Stimulated activated CD4-positive, alpha-beta T cell treated with anti-CD3 and anti-CD28 coated beads, Interleukin-12 subunit alpha, Interleukin-12 subunit beta, amount 100 ng/mL, for 4 hours (primary cell): ENCODE measurements around the gene CECR2.
"Not testable (repeated sequence)": the region's sequence is repeated elsewhere in the genome, so short reads cannot be mapped to it uniquely, and the experiment has no call there.

Experiments used
- DNase-seq: peaks from one replicate; pipeline ENCODE4 v3.0.0-alpha.2; 2020

CECR2 gene

DNA sequence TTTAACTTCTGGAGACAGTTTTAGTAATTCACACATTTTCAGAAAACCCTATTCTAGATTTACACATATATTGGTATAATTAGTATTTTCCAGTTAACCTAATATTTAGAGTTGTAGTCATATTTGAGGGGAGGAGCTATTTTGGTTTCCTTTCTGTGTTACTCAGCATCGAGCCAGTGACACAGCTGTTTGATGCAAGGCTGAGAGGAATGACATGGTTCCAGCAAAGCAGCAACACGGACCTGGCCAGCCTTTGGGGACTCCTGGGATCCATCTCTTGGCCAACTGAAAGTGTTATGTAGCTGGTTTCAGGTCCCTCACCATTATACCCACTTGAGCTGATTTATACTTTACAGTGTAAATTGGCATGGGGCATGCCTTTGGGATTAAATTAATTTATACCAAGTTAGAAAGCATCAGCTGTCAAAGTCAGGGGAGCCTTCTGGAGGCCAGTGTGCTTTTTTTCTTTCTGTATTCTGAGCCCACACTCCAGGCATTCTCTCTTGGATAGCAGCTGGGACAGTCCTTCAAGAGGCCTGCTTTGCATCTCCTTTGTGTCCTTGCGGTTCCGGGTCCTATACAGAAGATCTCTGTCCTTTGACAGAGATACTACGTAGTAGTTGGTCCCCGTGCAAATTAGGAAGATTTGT, 102.8 kb downstream of the CECR2 start:
- peak; percentile 1 for DNase-seq

DNA sequence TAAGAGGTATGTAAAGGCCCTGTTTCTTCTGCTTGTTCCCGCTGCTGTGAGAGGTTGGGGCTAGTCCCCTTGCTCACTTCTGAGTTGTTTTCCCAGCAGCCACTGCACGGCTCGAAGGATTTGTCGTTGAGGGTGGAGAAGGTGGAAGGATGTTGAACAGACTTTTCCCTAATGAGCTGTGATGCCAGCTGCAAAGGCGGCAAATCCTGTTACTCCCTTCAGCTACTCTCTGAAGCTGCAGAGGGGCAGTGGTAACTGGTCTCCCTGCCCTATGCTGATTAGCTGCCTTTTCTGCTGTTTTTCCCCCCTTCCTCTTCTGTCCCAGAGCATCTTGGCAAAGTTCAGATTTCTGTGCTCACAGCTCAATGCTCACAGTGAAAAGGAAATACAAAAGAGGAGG, 103.7 kb downstream of the CECR2 start:
- DNase-seq, result no peak

DNA sequence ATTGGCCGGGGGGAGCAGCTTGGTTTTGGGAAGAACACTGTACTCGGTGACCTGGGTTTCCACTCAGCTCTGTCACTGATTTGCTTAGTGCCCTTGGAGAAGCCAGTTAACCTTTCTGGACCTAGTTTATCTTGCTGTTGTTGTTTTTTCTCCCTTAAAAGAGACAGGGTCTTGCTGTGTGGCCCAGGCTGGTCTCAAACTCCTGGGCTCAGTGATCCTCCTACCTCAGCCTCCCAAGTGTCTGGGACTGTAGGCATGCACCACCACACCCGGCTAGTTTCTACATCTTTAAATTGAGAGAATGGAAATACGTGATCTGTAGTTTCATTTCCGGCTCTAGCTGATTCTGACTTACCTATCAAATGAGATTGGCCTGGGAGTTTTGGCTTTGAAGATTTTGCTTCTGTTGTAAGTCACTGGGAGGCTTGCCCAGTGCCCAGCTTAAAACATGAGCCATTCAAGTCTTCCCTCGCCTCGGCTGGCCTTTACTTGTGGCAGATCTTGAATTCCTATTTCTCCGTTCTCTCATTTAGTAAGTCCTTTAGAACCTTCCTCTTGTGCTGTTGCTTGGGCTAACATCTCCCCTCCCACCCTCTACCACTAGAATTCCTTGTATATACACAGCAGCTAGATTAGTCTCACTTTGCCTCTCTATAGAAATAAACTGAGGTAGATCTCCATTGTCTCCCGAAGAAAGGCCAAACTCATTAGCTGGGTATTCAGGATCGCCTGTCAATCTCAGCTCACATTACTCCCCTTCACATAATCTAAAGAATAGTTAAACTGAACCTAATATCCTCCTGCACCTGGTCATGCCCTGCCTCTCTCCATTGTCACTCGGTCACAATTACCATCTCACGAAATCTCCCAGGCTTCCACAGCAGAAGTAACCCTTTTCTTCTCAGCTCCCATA, 106.3 kb downstream of the CECR2 start:
- DNase-seq, result no peak

DNA sequence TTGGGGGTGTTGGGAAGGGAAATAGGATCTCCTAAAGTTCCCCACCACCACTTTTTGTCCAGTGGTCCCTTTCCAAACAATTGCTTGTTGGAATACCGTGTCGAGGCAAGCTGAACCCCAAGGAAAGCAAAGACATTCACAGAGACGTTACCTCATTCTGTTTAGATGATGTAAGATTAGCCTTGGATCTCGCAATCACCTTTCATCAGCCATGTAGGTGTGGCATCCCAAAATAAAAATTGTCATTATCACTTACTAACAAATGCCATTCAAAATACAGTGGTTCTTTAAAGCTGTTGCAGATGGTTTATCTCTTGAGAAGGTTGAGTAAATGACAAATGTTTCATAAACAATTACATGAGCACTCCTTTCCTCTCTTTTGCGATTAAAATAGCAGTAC, 107.6 kb downstream of the CECR2 start:
- no peak for DNase-seq

DNA sequence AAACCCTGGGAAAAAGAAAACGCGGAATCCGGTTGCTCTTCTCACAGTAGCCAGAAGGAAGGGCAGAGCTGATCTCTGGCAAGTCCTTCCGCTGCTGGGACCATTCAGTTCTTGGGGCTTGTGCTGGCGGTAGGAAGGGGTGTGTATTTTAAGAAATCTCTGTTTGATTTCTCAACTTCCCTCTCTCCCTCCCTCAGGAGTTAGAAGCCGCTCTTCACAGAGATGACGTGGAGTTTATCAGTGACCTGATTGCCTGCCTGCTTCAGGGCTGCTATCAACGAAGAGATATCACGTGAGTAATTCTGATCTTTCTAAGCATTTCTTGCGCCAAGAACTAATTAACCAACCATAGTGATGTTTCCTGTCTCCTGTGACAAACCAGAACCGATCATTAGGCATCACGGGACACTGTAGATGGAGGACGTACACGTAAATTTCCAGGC, 108.2 kb downstream of the CECR2 start:
- no peak for DNase-seq

DNA sequence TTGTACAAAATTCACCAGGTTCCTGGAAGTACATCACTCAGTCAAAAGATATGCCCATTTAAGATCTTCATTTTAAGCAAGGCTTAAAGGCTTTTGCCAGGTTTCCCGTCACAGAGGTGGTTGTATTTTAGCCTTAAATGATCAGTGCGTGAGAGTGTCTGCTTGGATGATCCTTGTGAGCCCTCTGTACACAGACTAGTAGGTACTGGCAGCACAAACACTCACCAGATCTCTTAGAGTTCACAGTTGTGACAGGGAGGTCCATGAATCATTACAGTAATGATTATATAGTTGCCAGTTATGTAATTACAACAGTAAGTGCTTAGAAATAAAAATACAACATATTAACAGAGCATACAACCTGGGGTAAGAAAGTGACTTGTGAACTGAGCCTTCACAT, 109.9 kb downstream of the CECR2 start:
- DNase-seq, result no peak

DNA sequence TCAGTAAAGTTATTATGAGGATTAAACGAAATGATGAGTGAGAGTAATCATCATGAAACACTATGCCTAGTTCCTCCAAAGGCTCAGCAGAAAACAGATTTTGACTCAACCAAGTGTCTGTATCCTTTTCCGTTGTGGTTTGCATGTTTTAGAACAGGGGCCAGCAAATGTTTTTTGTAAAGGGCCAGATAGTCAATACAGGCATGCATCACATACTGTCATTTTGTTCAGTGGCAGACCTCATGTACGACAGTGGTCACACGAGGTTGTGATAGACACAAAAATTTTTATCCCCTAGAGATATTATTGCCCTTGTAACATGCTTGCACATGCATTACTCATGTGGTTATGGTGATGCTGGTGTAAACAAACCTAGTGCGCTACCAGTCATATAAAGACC, 112.2 kb downstream of the CECR2 start:
- no peak for DNase-seq

DNA sequence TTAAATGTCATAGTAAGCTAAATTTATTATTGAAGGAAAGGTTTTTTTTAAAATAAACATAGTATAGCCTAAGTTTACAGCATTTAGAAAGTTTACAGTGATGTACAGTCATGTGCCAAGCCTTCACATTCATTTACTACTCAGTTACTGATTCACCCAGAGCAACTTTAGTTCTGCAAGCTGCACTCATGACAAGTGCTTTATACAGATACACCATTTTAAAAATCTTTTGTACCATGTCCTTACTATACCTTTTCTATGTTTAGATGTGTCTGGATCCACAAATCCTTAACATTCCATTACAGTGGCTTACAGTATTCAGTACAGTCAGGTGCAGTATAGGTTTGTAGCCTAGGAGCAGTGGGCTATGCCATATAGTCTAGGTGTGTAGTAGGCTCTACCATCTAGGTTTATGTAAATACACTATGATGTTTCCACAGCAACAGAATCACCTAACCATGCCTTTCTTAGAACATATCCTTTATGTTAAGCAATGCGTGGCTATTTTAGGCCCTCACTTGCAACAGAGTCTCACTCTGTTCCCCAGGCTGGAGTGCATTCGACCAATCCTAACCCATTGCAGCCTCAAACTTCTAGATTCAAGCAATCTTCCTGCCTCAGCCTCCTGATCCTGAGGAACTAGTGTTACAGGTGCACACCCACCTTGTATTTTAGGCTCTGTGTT, 114.6 kb downstream of the CECR2 start:
- no peak for DNase-seq

DNA sequence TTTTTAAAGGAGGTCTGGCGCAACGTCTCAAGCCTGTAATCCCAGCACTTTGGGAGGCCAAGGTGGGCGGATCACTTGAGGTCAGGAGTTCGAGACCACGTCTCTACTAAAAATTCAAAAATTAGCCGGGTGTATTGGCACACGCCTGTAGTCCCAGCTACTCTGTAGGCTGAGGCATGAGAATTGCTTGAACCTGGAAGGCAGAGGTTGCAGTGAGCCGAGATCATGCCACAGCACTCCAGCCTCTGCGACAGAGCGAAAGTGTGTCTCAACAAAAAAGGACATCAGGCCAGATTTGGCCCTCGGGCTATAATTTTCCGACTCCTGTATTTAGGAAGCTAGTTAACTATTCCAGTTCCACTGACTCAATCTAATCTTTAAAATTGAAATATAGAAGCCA, 115.3 kb downstream of the CECR2 start:
- no peak for DNase-seq

DNA sequence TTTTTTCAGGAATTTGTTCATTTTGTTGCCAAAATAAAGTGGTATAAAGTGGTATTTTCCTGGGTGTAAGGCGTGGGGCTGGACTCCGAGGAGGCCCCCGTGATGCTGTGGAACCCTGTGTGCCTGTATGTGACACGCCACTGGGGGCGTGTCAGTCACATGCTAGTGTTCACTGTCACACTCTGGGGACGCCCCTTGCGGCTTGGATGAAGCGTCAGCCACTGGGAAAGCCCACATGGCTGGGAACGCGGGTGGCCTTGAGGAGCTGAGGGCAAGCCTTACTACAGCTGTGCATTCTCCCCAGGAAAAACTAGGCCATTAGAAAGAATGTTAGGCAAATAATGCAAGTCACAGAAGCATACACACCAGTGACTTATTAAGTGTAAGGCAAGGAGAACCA, 117.1 kb downstream of the CECR2 start:
- no peak for DNase-seq

DNA sequence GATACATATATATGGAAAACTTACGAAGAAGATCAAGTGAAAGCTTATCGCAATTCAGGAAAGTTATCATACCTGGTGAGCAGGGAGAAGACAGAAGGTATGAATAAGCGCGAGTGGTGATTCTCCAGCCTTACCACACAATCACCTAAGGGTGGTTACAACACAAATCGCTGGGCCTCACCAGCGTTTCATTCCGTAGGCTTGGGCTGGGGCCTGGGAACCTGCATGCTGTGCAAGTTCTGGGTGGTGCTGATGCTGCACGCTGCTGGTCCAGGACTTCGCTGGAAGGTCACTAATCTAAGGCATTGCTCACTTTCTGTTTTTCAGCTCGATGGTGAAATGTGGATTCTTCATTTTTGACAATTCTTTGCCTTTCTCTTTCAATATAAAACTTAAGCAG, 117.5 kb downstream of the CECR2 start:
- DNase-seq, result no peak

DNA sequence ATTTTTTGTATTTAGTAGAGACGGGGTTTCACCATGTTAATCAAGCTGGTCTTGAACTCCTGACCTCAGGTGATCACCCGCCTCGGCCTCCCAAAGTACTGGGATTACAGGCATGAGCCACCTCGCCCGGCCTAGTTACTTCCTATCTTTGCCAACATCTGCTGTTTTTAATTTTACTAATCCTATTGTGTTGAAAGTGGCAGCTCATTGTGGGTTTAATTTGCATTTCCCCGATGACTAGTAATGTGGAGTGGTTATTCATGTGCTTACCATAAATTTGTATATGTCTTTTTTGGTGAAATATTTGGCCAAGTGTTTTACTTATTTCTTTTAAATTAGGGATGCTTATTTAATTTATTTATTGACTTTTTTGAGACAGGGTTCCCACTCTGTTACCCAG, 119.8 kb downstream of the CECR2 start:
- no peak for DNase-seq

DNA sequence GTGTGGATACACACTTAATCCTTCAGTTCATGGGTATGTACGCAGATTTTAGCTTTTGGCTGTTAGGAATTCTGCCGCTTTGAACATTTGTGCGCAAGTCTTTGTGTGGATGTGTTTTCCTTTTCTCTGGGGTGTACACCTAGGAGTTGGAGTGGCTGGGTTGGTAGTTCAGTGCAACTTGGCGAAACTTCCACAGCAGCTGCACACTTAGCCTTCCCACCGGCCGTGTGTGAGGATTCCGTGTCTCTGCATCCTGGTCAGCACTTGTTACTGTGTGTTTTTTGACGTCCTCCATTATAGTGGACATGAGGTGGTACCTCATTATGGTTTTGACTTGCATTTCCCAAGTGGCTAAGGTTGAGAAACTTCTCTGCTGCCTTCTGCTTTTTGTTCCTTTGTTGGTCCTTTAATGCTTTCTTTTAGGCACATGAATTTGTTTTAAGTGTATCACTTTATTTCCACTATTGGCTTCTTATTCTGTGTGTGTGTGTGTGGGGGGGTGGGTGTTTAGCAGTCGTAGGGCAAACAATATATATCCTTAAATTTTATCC, 121.9 kb downstream of the CECR2 start:
- DNase-seq, result no peak

DNA sequence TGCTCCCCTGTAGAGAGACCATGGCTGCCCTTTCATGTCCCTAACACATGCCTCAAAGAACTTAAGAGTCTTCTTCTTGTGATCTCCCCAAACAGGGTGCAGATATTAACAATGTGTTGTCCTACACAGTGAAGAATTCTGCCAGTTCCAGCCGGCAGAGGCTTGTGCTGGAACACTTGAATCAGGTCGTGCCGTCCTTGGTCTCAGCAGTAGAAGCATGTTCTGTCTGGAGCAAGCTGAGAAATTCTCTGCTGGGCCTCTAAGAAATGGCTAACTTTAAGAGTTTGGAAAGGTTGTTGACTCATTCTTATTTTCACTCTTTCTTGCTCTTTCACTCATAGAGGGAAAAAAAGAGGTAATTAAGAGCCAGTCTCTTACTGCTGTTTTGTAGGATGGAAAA, 123.0 kb downstream of the CECR2 start:
- no peak for DNase-seq

DNA sequence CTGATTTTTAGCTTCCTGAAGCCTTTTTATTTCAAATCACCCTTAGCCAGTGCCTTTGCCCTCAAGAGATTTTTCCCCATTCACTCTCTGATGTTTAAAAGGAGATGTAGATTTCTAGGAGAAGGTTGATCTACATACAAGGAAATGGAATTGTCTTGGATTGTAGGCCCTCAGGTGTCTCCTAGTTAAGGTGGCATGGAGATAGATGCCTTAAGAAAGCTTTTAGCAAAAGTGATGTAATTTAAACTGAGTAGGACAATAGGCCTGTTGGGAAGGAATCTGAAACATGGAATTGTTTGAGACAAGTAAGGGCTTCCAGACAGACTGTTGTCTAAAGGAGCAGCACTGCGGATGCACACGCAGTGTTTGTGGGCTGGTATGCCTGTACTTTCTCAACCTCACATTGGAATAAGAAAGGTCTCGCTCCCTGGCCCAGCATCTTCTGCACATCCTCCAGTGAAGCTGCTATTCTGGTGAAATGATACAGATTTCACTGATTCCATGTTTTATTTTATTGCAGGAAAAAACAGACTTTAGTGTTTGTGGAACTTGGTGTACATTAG, 124.2 kb downstream of the CECR2 start:
- no peak for DNase-seq

DNA sequence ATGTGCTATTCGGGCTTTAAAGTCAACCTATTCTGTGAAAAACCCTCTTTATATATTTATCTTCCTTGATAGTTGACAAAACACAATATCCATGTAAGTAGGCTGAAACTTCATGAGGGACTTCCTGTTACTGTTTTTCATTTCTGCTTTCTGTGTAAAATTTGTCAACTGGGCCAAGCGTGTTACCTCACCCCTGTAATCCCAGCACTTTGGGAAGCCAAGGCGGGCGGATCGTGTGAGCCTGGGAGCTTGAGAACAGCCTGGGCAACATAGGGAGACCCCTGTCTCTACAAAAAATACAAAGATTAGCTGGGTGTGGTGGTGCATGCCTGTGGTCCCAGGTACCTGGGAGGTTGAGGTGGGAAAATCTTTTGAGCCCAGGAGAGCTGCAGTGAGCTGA, 127.6 kb downstream of the CECR2 start:
- DNase-seq, result no peak

DNA sequence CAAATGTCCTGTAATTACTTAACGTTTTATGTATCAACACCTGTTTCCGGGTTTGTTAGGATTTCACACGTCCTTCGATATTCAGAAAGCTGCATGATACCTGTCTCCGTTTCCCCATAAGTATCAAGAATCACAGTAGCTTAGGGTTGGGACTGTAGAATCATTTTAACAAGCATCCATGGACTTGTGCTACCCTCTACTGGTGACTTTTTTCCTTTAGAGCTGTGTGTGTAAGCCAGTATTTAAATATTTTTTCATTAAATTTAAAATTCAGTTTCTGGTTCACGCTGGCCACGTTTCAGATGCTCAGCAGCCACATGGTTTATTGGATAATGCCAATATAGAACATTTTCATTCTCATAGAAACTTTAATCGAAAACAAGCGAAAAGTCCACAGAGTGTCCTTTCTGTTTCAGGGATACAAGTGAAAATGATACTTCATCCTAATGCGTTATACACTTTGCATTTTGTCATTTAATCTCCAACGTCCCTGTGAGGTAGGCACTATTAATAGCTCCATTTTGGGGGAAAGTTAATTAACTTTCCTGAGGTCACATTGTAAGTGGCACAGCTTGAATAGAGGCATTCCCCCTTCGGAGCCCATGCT, 132.5 kb downstream of the CECR2 start:
- DNase-seq, result no peak

DNA sequence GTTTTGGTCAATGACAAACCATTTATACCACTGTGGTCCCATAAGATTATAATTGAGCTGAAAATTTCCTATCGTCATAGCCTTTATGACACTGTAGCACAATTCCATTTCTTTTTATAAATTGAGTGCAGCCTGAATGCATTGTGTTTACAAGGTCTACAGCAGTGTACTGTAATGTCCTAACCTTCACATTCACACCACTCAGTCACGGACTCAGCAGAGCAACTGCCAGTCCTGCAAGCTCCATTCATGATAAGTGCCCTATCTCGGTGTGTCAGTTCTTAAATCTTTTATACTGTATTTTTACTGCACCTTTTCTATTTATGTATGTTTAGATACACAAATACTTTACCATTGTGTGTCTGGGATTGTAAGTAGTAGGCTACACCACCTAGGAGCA, 138.8 kb downstream of the CECR2 start:
- no peak for DNase-seq

DNA sequence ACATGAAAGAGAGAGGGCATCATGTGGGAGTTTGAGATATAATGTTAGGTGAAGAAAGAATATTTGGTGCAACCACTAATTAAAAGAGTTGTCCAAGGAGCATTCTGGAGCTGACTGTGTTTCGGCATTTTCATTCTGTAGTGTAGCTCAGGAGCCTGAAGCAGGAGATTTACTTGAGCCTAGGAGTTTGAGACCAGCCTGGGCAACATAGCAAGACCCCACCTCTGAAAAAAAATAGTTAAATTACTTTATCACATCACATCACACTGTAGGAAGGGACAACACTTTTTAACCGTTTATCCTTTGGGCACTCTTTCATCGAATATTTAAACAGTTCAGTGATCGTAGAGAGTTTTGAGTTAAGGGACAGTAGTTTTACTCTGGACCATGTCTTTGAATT, 143.7 kb downstream of the CECR2 start:
- no peak for DNase-seq

DNA sequence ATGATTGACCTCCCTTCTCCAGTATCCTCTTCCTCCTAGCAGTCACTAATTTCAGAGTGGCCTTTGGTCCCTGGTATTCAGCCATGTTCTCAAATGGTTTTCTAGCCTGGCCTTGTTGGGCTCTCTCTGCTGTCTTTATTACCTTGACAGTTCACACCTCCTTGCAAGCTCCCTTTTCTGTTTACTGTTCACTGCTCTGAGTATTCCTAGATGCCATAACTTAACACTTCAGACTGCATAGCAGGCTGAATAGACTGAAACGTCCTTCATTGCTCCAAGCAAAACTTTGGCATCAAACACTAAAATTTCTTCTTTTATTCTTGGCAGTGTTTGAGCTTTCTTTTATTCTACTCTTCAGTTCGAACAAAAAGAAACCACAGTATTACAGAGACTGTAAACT, 144.4 kb downstream of the CECR2 start:
- DNase-seq, result no peak

DNA sequence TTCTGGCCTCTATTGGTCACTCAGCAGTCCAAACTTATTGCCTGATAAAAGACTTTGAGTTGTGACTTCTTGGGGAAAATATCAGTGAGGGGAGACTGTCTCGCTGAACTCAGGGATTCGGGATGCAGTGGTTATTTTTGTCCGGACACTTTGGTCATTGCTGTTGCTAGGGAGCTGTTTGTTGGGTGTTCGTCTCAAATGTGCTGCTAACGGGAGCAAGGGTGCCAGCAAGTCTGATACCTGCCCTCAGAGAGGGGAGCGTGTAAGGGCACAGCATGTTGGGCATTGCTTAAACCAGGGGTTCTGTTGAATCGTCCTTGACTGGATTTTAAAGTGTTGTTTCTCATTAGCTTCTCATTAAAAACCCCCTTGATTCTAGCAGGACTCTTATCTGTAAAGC, 144.8 kb downstream of the CECR2 start:
- DNase-seq, result no peak

DNA sequence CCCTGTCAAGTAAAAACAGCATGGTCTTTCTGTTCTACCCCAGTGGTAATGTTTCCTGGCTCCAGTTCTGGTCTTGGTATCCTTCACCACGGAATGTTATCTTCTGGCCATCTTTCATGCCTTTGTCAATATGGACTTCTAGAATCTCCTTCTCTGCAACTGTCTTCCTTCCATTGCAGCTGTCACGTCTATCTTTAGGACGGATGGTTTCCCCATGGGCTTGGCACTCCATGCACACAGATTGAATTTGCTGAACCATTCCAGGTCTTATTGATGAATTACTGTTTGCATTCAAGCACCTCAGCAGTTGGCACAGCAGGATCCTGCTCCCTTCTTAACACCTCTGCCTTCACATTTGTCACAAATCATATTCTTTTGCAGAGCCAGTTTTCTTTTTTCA, 149.1 kb downstream of the CECR2 start:
- DNase-seq, result no peak

DNA sequence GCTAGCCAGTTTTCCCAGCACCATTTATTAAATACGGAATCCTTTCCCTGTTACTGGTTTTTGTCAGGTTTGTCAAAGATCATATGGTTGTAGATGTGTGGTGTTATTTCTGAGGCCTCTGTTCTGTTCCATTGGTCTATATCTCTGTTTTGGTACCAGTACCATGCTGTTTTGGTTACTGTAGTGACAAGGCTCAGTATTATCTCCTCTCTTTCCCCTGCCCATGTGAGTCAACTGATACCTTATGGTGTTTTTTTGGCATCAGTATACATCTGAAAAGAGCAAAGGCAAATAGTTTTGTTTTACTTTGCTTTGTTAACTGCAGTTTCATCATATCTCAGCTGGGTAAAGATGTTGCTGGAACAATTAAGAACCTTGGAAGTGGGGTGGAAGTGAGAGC, 152.7 kb downstream of the CECR2 start:
- DNase-seq, result not testable (repeated sequence)
